HuH-7 (cell line): ENCODE measurements around the gene RTP5.

Source experiments
- DNase-seq: peaks from one replicate; pipeline ENCODE4 v3.0.0; 2011; ENCODE audit warnings: low spot score

Gene RTP5

DNA sequence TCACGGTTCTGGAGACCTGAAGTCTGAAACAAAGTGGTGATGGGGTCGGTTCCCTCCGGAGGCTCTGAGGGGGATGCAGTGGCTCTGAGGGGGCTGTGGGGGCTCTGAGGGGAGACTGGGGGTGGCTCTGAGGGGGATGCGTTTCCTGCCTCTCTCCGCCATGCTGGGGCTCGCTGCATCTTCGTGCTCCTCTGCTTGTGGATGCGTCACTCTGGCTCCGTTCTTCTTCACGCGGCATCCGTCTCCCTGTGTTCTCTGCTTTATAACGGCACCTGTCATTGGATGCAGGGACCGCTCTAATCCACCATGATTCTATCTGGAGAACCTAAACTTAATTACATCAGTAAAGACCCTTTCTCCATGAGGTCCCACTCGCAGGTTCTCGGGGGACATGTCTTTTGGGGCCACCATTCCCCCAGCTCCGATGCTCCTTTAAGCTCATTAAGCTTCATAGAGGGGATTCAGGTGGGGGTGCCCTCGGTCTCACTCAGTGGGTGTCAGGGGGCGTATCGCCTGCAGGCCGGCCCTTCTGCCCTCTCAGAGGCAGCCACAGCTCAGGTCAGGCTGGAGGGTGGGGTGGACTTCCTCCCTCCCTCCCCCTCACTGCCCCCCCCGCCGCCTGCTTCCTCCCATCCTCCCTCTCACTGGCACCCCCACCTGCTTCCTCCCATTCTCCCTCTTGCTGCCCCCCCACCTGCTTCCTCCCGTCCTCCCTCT is 18.4 kb downstream of the RTP5 start:
- DNase-seq = no peak

- no peak for DNase-seq
Measured at GRCh38 chr2:241888641-241889040, 19.1 kb downstream of the RTP5 start.

GRCh38 chr2:241890524-241891235 is 21.2 kb downstream of the RTP5 start:
- no peak for DNase-seq

- DNase-seq = no peak
Measured at GRCh38 chr2:241891315-241891987, 21.9 kb downstream of the RTP5 start.

DNA sequence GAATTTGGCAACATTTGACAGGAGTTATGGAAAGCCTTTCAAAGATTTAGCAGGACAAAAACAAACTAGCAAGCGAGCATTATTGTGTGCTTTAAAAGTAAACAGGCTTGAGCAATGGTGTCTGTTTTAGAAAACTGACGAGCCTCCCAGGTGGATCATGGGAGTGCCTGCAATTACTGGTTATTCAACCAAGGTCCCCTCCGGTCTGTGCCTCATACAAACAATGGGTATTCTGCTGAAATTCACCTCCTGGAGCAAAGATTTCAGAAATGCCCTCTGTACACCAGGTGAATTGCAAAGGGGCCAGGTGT is 22.4 kb downstream of the RTP5 start:
- DNase-seq = no peak

- no peak for DNase-seq
Measured at GRCh38 chr2:241892299-241893137, 23.0 kb downstream of the RTP5 start.

DNA sequence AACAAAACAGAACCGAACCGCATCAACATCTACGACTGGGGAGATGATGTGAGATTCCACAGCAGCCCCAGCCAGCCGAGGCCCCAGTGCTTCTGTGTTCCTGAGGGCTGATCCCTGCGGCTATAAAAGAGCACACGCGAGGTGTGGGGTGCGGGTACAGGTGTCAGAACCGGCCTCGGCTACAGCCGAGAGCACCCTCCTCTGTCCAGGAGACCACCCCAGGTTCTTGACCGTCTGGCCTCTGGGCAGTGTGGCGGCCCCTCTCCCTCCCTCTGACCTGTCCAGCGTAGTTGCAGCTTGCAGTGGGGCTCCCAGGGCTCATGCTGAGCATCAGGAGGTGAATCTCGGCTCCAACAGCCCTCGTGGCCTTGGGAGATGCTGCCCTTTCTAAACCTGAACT is 23.7 kb downstream of the RTP5 start:
- no peak for DNase-seq

DNA sequence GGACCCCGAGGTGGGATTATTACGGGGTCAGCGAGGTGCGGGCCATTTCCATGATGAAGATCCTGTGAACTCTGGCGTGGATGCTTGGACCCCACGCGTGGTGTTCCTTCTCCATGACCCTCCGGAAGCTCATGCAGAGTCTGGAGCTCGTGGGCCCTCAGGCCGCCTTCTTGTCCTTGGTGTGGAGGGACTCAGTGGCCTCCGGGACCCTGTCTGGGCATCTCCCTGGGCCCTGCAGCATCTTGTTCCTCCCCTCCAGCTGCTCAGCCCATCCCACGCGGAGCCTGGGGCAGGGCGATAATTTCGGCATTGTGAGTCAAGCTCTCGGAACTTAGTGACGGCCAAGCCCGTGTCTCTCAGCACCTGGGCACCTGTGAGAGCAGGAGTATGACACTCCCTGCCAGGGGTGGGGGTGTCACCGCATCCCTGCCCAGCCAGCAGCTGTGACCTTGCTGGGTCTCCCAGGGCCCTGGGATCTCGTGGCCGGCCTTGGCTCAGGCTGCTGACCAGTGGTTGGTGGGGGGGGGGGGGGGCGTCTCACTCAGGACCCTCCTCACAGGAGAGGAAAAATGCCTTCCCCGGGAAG is 24.6 kb downstream of the RTP5 start:
- no peak for DNase-seq

- no peak for DNase-seq
Measured at GRCh38 chr2:241894681-241895426, 25.3 kb downstream of the RTP5 start.

DNA sequence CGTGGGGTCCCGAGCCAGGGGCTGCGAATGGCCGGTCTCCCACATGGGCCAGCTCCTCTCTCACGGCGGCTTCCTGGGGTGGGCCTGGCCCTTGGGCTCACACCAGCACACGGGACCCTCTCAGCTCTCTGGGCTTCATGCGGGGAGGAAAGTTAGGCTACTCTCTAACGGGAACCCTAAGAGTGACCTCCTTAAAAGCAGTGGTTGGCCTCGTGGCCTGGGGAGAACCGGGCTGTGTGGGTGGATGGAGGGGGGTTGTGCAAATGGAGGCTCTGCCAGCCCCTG is 25.8 kb downstream of the RTP5 start:
- no peak for DNase-seq

DNA sequence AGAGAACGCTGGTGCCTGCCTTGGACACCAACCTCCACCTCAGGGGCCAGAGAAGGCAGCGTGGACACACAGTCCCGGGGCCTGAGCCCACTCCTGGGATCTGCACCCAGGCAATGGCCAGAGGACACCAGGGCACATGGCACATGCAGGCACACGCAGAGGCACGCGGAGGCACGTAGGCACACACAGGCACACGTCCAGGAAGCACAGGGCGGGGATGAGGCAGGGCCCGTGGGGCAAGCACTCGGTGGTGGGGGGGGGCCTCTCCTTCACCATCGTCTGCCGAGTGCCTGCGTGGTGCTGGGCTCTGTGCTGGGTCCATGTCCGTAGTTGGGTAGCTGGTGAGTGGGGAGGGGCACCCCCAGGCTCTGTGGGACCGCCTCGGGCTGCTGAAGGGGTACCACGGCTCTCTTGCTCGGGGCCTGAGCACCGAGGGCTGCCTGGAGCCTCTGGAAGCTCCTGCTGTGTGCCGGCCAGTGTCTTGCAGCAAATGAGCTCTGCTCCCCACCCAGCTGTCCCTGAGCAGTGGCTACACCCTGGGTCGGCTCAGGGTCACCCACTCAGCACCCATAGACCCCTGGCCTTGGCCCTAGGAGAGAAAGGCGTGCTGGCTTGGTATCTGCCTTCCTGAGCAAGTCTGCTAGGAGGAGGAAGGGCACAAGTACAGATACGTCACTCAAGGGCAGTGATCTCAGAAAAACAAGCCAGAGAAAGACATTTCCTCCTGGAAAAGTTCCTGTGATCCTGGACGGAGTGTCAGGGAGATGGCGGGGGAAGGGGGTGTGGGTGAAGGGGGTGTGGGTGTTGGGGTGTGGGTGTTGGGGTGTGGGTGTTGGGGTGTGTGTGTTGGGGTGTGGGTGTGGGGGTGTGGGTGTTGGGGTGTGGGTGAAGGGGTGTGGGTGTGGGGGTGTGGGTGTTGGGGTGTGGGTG is 26.4 kb downstream of the RTP5 start:
- peak; percentile 82 for DNase-seq

DNA sequence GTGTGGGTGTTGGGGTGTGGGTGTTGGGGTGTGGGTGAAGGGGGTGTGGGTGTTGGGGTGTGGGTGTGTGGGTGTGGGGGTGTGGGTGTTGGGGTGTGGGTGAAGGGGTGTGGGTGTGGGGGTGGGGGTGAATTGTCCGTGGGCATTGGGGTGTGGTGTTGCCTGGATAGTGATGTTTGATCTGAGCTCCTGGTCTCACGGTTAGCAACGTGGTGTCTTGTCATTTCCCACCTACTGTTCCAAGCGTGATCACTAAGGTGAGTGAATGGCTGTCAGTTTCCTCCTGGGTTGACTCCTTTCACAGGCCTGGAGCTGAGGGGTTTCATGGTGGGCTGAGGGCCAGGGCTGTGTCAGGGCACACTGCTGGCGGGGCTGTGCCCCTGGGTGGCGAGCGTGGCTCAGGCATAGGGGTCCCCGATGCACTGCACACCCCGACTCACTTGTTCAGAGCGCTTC is 27.2 kb downstream of the RTP5 start:
- no peak for DNase-seq

DNA sequence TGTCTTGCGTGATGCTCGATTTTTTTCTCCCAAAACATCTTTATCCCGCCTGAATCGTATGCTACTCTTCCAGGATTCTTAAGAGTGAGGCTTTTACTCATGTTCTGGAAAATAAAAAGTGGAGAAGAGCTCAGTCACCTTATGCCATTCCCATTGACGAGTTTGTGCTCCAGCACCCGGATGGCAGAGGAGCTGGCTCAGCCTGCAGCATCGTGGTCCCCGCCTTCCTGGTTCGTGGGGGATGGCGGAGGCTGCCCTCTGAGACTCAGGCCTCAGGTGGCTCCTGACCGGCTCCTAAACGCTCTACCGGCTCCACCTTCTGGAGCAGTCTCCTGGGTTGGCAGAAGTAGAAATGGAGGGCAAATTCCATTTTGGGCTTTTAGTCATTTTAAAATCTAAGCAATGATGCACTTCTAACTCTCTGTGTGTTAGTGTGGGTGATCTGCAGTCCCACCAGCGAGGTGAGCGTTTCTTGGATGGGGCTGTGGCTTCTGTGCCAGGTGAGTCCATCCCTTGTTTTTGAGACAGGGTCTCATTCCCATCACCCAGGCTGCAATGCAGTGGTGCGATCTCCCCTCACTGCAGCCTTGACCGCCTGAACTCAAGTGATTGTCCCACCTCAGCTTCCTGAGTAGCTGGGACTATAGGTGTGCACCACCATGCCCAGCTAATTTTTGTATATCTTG is 27.8 kb downstream of the RTP5 start:
- DNase-seq = no peak

- no peak for DNase-seq
Measured at GRCh38 chr2:241898463-241899270, 29.1 kb downstream of the RTP5 start.

GRCh38 chr2:241900251-241901017 is 30.9 kb downstream of the RTP5 start:
- DNase-seq = no peak

- no peak for DNase-seq
Measured at GRCh38 chr2:241901018-241901380, 31.5 kb downstream of the RTP5 start.

- DNase-seq = no peak
Measured at GRCh38 chr2:241901500-241902351, 32.2 kb downstream of the RTP5 start.
